GM18867 (cell line): ENCODE measurements around the gene C19orf12.
"Not testable (repeated sequence)": the region's sequence is repeated elsewhere in the genome, so short reads cannot be mapped to it uniquely, and the experiment has no call there.

ENCODE experiments used
- ATAC-seq: cut with Tn5 transposase; IDR thresholded peaks from one replicate; pipeline ENCODE4 v1.9.1; 2021; ENCODE audit warnings: mild to moderate bottlenecking, moderate library complexity; ENCODE audit not compliant: unreplicated experiment

Gene C19orf12

DNA sequence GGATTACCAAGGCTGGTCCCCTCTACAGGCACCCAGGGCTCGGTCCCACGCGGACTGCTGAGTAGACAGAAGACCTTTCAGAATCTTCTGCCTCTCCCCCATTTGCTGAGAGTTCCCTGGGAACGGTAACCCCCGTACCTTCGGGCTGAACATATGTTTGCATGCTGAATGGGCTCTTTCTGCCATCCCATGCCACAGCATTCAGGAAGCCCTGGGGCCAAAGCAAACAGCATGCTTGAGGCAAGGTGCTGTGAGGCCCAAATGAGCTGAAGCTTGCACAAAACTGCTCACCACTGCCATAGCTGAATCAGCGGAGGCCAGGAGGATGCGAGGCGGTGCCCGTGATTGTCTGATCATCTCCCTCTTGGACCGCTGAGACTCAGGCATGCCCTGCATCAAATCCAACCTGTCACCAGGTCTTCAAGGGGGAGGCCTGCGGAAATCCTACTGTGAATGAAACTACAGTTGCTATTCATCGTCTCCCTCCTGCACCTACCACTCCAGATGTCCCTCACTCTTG lies 16.3 kb upstream of the C19orf12 start:
- ATAC-seq: no peak

GRCh38 chr19:29727906-29728305 lies 12.8 kb upstream of the C19orf12 start:
- ATAC-seq: no peak

GRCh38 chr19:29724746-29725145 lies 9.7 kb upstream of the C19orf12 start:
- ATAC-seq: no peak

DNA sequence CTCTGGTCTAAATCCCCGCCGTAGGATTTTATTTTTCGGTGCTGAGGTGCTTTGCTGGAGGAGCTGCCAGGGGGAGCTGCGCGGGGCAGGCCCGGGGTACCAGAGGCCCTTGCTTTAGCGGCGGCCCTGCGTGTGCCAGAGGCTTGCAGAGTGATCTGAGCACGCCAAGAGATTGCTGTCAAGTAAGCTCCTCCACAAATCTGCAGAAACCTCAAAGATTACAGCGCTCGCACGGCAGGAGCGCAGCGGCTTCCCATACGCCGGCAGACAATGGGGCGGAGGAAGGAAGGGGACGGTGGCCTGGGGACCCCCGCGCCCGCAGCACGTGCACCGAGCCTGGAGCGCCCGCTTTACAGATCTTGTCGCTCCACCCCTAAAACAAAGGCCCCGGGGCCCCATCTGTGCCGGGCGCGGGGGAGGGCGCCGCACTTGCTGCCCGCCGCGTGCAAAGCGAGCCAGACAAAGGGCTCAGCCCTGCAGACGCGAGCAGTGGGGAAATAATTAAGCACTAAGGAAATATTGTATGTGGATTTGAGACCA lies 9.1 kb upstream of the C19orf12 start:
- no peak for ATAC-seq

DNA sequence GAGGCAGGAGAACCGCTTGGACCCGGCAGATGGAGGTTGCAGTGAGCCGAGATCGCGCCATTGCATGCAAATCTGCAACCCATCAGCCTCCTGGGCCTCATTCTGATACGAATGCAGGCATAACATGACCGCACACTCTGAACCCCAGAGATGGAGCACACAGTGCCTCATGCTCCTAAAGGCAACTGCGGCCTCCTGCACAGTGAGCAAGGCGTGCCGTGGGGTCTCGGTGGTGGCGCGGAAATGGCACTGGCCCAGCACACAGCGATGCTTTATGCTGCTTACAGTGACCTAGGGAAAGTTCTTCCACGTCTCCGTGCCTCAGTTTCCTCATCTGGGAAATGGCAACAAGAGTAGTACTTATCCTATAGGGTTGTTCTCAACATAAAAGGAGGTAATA lies 2.0 kb upstream of the C19orf12 start:
- no peak for ATAC-seq

DNA sequence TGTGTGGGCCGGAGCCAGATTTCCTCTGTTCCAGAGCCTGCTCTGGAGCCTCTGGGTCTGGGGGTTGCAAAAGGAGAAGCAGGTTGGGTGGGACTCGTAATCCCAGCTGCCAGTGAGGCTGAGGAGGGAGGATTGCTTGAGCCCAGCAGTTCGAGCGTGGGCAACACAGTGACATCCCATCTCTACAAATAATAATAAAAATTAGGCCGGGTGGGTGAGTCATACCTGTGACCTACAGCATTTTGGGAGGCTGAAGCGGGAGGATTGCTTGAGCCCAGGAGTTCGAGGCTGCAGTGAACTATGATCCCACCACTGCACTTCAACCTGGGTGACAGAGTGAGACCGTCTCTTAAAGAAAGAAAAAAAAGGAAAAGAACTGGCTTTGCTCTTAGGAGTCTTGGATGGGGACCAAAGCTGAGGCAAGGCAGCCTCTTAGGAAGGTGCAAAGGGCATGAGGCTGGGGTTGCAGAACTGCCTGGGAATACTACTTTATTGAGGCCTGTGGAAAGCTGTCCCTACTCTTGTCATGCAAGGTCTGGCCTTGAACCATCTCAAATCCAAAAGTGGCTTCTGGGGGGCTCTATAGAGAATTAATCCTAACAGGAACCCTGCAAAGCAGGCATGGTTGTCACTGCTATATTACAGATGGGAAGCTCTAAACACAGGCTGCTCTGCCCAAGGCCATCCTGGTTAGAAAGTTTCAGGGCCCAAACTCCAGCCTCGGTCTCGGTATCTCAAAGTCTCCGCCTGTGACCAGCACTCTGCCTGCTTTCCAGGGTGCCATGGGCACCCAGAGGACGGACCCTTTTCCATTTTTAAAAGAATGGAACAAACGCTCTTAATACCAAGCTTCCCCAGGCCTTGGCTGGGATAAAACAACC lies 880 bp upstream of the C19orf12 start:
- ATAC-seq: peak; percentile 2

DNA sequence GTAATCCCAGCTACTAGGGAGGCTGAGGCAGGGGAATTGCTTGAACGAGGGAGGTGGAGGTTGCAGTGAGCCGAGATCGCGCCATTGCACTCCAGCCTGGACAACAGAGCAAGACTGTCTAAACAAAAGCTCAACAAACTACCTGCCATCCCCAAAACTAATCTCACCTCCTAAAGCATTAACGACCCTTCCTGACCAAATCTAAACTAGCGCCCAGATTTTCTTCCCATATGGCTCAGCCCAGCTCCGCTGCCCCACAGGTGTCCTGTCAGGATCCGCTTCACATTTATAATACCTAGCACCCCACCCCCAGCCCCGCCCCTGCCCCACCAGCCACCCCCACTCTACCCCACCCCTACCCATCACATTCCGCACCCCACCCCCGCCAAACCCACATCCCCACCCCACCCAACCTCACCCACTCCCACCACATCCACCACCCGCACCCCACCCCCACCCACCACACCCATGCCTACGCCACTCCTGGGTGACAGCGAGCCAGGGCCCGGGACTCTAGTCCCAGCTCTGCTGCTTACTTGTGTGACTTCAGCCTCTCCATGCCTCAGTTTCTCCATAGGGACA lies 599 bp downstream of the C19orf12 start:
- peak; percentile 22 for ATAC-seq

DNA sequence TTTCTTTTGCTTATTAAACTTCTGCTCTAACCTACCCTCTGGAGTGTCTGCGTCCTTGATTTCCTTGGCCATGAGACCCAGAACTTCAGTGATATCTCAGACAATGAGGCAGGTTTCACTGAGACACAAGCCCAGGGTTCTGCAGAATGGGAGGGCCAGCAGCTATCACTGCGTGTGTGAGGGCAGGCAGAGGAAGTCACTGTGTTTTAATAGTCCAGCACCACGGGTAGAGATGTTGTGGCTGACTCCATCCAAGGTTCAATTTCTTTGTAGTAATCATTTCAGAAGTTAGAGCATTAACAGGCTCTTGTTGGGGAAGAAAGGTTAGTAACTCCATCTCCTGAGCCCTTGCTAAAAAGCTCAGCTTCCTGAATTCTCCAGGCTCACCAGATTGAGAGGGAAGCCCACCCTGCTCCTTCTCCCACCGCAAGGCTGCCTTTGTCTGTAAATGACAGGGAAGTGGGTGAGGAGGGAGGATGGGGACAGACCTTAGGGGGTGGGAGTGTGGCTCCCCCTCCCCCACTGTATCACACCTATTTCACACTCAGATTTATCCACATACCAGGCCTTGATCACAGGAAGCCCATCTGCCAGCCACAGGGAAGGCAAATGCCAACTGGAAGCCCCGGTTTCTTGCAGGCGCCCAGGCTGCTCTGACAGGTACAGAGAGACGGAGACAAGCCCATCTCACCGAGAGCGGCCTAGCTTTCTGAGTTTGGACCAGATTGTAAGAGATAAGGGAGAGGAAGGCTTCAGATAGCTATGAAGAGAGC lies 2.1 kb downstream of the C19orf12 start:
- ATAC-seq: no peak

DNA sequence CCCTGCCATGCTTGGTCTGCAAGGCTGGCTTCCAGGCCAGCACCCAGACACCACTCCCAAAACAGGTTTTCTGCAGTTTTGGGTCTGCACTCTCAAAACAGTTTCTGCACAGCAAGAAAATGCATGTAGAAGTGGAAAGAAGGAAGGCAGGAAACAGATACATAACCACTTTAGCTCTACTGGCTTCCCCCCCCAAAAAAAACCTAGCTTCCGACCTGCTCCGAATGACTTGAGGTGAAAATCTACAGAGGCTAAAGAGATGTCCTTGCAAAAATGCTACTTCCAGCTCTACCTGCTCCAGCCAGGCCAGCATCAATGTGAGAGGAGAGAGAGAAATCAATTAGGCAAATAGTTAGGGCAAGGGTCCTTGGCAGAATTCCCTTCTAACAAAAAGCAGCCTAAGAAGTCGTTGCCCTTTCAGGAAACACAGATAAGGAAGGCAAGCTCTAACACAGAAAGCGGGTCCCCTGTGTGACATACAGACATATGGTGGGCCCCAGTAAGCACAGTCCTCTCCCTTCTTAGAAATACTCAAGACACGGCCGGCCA lies 3.4 kb downstream of the C19orf12 start:
- no peak for ATAC-seq

GRCh38 chr19:29709440-29709798 lies 5.6 kb downstream of the C19orf12 start:
- ATAC-seq: not testable (repeated sequence)

DNA sequence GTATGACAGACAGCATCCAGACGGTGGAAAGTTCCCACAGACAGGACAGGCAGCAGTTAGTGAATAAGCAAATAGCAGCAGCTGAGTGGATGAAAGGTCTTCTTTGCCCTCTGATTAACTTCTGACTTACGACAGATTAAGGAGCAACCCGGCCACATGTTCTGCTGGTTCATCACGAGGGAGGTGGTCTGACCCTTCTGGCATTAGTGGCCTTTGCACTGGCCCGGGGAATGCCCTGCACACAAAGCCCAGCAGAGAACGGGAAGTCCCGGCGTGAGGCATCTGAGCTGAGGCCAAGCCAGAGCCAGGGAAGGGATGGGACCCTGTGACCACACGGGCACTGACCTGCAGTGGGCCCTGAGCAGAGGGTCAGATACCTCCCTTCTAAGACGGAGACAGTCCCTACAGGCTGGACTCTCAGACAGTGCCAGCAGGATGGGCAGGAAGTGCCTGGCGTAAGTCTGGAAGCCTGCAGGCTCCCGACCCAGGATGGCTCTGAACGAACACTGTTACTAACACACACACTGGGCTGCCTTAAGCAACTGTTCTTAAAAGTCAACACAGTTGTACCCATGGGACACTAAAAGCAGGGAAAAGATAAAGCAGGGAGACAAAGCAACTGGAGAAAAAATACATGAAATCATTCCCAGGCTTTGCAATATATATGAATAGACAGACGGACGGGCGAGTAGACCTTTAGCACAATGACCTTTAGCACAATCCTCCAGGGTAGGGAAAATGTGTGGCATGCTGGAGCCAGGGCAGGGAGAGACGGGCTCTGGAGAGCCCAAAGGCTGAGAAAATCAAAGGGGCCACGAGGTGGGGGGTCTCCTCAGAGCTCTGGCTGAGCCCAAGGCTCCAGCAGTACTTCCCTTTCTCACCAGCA lies 6.3 kb downstream of the C19orf12 start:
- no peak for ATAC-seq

- no peak for ATAC-seq
Observed at GRCh38 chr19:29706635-29707034, 8.4 kb downstream of the C19orf12 start.

DNA sequence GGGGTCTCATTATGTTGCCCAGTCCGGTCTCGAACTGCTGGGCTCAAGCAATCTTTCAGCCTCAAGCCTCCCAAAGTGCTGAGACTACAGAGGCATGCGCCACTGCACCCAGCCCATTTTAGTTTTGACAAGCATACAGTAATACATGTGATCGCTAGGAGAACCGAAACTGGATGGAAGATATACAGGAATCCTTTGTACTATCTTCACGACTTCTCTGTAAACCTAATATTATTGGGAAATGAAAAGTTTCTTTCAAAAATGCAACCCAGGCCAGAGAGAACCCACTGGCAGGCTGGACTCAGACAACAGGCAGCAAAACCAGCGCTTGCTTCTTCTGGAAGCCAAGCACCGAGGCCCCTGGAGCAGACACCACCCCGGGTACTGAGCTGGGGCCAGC lies 9.4 kb downstream of the C19orf12 start:
- ATAC-seq: no peak

DNA sequence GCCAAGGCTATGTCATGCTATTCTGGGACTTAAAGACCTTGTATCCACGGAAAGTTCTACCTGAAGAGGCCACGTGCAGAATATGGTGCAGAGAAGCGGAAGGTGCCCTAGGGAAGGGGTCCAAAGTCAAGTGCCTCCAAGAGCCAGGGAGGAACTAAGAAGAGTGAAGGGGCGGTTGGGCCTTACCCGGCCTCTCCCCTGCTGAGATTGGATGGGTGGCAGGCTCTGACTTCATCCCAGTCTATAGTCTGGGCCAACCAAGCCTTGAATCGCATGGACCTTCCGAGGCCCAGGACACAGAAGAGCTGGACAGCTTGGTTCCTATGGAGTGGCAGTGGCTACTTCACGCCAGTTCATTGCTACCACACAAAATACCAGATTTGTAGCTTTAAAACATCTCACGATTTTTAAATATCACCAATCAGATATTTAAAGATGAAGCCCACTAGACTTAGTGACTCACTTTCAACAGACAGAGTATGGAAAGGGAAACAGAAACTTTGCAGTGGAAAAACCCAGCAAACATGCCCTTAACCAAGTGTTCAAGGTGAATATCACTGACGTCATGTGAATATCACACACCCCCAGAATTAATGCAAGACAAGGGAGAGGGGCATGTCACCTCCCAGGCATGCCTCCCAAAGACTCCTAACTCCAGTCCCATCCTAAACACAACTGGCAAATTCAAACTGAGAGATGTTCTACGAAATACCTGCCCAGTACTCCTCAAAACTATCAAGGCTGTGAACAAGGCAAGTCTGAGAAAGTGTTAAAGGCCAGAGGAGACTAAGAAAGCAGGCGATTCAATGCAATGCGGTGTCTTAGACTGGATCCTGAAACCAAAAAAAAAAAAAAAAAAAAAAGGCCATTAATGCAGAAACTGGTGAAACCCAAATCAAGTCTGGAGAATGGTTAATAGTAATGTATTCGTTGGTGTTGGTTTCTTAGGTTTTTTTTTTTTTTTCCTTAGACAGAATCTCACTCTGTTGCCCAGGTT lies 10.2 kb downstream of the C19orf12 start:
- ATAC-seq: peak; percentile 52

DNA sequence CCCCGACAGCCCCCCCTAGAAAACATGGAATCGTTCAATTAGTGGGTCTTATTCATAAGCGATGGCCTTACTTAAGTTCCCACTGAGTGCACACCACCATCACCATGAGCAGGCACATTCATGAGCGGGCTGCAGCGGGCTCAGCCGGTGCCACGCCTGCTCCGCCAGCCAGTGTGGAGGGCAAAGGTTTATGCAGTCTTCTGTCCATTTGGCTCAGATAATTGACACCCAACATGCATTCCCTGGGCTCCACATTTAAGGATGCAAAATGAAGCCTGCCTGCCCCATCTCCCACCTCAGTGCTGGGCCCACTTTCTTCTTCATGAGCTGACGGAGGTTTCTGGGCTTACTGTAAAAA lies 12.1 kb downstream of the C19orf12 start:
- ATAC-seq: no peak

GRCh38 chr19:29702161-29702962 lies 12.7 kb downstream of the C19orf12 start:
- ATAC-seq: no peak

- no peak for ATAC-seq
Observed at GRCh38 chr19:29700498-29700897, 14.6 kb downstream of the C19orf12 start.

DNA sequence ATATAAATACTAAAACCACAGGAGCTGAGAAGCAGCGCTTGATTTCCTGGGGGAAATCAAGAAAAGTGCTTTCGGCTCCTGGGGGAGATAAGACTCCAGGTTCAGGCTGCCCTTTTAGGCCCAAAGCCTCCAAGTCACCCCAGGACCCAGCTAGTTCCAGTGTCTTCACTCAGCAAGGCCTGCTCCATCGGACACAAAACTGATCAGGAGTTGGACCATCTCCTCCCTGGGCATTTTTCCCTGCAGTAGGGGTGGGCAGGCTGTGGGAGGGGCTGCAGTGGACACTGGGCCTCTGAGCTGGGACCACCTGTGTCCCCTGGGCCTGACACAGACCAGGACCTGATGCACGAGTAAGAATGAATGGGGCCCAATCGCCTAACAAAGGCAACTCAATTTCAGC lies 15.2 kb downstream of the C19orf12 start:
- no peak for ATAC-seq
